Caco-2 (cell line): ENCODE results near the gene FARS2. TPM values are rescaled to one million over a fixed set of nuclear protein-coding genes. Genes with fewer than 3 reads are reported as not detected.

Source experiments
- BruUV-seq: library from RNA; stranded (reverse); fragments of 400-500 nt; replicated peaks from 2 replicates; lab custom pipeline; 2021; lab: Mats Ljungman, UMichigan
- CTCF ChIA-PET: fragments of 300-600 bp; sonication (Branson Sonifier 250); formaldehyde crosslinking; loops from one replicate; lab custom pipeline; 2022; ENCODE audit warnings: antibody characterized with exemption; lab: Charles Lee
- POLR2A ChIA-PET: fragments of 300-600 bp; sonication (Branson Sonifier 250); formaldehyde crosslinking; loops from one replicate; lab custom pipeline; 2022; ENCODE audit warnings: antibody characterized with exemption; lab: Charles Lee
- DNase-seq, 2 experiments: peaks; one replicate each; pipeline versions ENCODE4 v3.0.0 to v3.0.0-alpha.2; 2020 to 2022
- H3K27me3 ChIP-seq: replicated peaks from 2 replicates; pipeline ENCODE4 v1.6.0; 2011; ENCODE audit warnings: low read length; ENCODE audit not compliant: control insufficient read depth, insufficient read depth
- H3K36me3 ChIP-seq: 2 replicates; pipeline ENCODE4 v1.5.1; 2011; ENCODE audit warnings: low read length; ENCODE audit not compliant: control insufficient read depth, insufficient read depth
- H3K4me1 ChIP-seq: fragments of 250-450 bp; sonication (Bioruptor Pico); 2 replicates; pipeline ENCODE4 v1.5.1; 2020; ENCODE audit warnings: mild to moderate bottlenecking
- H3K4me3 ChIP-seq: 2 replicates; pipeline ENCODE4 v1.5.1; 2011; ENCODE audit warnings: low read depth, mild to moderate bottlenecking, control low read depth, low read length
- H3K9me3 ChIP-seq: fragments of 250-450 bp; sonication (Bioruptor Pico); 2 replicates; pipeline ENCODE4 v1.5.1; 2020; ENCODE audit warnings: mild to moderate bottlenecking, moderate library complexity
- H3K27ac Mint-ChIP-seq: one replicate; pipeline ENCODE4 v1.8.0; 2022; ENCODE audit warnings: mixed read lengths; ENCODE audit not compliant: unreplicated experiment
- H3K27me3 Mint-ChIP-seq: one replicate; pipeline ENCODE4 v1.8.0; 2022; ENCODE audit warnings: mixed read lengths; ENCODE audit not compliant: insufficient read depth, unreplicated experiment
- H3K36me3 Mint-ChIP-seq: one replicate; pipeline ENCODE4 v1.8.0; 2022; ENCODE audit warnings: mild to moderate bottlenecking, mixed read lengths; ENCODE audit not compliant: insufficient read depth, unreplicated experiment
- H3K4me1 Mint-ChIP-seq: one replicate; pipeline ENCODE4 v1.8.0; 2022; ENCODE audit warnings: low read depth, mixed read lengths; ENCODE audit not compliant: unreplicated experiment
- H3K4me3 Mint-ChIP-seq: one replicate; pipeline ENCODE4 v1.8.0; 2022; ENCODE audit warnings: mild to moderate bottlenecking, moderate library complexity, mixed read lengths; ENCODE audit not compliant: unreplicated experiment
- H3K9me3 Mint-ChIP-seq: one replicate; pipeline ENCODE4 v1.8.0; 2022; ENCODE audit warnings: mixed read lengths; ENCODE audit not compliant: unreplicated experiment
- intact Hi-C: fragments of 100-400 bp; cut with micrococcal nuclease; formaldehyde crosslinking; loops from one replicate; pipeline ENCODE4 v1.10.0; 2022; ENCODE audit not compliant: unreplicated experiment
- total RNA-seq: library from RNA; stranded (reverse); gene quantifications from 2 replicates; pipeline ENCODE4 v1.2.3, GENCODE V29; 2022
- TF ChIP-seq, protein P1 (sequence below), 2 experiments: fragments of 200-600 bp in 1 of 2; IDR thresholded peaks; 1 replicate in 1 of 2; 2 replicates in 1 of 2; pipeline versions ENCODE4 v1.5.1 to v1.8.0; 2011 to 2022; ENCODE audit warnings: antibody characterized with exemption in 1 of 2, control low read depth in 1 of 2, inconsistent platforms in 1 of 2, low read depth in 1 of 2, low read length in 1 of 2, mild to moderate bottlenecking in 1 of 2, moderate library complexity in 1 of 2; ENCODE audit not compliant: insufficient read depth in 1 of 2, severe bottlenecking in 1 of 2, unreplicated experiment in 1 of 2

FARS2 gene
- total RNA-seq, 1 experiment from 2014 or later: 15.4 TPM

DNA sequence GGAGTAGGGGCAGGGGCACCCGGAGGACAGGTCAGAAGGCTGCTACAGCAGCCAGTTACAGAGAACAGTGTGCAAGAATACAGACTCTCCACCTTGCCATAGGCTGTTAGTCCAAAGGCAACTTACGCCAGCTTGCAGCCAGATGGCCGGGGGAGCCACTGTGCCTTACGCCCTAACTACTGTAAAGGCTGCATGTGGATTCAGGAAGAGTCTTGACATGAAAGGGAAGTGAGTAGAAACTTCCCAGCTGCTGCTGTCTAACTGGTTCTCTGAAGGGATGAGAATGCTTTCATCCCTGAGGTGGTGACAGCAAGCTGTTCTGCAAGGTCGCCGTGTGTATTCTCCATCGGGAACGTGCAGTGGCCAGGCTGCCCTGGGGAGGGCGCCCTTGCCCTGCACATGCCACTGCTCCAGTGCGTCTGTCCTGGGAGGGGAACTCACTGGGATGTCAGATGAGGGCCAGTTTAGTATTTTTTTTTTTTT is 46.7 kb upstream of the FARS2 start:
- no peaks in the 10 kb centered on the region for H3K27me3 Mint-ChIP-seq
- H3K4me3 Mint-ChIP-seq: no peak overlapping the region
- intact Hi-C loops: loop anchor here (1.0 to 5.0 kb wide), 2 partner anchors 72 to 165 kb away; no protein-coding TSS in a partner anchor
- Histone ChIP-seq H3K4me3 (no peak overlapping the region), H3K36me3 (no peaks in the 10 kb centered on the region), H3K9me3 (no peaks in the 10 kb centered on the region), H3K27me3 (no peaks in the 10 kb centered on the region), H3K4me1 (no peaks in the 10 kb centered on the region)
- TF ChIP-seq, protein P1, sequence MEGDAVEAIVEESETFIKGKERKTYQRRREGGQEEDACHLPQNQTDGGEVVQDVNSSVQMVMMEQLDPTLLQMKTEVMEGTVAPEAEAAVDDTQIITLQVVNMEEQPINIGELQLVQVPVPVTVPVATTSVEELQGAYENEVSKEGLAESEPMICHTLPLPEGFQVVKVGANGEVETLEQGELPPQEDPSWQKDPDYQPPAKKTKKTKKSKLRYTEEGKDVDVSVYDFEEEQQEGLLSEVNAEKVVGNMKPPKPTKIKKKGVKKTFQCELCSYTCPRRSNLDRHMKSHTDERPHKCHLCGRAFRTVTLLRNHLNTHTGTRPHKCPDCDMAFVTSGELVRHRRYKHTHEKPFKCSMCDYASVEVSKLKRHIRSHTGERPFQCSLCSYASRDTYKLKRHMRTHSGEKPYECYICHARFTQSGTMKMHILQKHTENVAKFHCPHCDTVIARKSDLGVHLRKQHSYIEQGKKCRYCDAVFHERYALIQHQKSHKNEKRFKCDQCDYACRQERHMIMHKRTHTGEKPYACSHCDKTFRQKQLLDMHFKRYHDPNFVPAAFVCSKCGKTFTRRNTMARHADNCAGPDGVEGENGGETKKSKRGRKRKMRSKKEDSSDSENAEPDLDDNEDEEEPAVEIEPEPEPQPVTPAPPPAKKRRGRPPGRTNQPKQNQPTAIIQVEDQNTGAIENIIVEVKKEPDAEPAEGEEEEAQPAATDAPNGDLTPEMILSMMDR (IDR thresholded peaks at IDR 0.05; ENCODE audit: insufficient read depth in 1 of 2, low read depth in 1 of 2, low read length in 1 of 2, severe bottlenecking in 1 of 2, unreplicated experiment in 1 of 2): peak; percentile 57 to 60
- H3K27ac Mint-ChIP-seq: no peak overlapping the region
- H3K36me3 Mint-ChIP-seq: peaks cover 11% of the 10 kb centered on the region
- H3K9me3 Mint-ChIP-seq: no peaks in the 10 kb centered on the region
- ChIA-PET CTCF (interaction anchor here (1.8 to 2.9 kb wide), 2 partner anchors 9 to 71 kb away, joined by 8 to 12 read pairs; no protein-coding TSS in a partner anchor), POLR2A (no interaction called here)
- H3K4me1 Mint-ChIP-seq: no peaks in the 10 kb centered on the region
- DNase-seq: peak in 1 of 2 experiments; percentile 68
- BruUV-seq: no TSS peak

- H3K4me1 ChIP-seq: no peaks in the 10 kb centered on the region
- CTCF ChIA-PET: interaction anchor here (1.8 to 2.9 kb wide), 2 partner anchors 9 to 72 kb away, joined by 8 to 12 read pairs; no protein-coding TSS in a partner anchor
- no TSS peak for BruUV-seq
- DNase-seq: no peak
- no peaks in the 10 kb centered on the region for H3K36me3 ChIP-seq
- peaks cover 11% of the 10 kb centered on the region for H3K36me3 Mint-ChIP-seq
- no peak overlapping the region for H3K27ac Mint-ChIP-seq
- no peaks in the 10 kb centered on the region for H3K9me3 ChIP-seq
- POLR2A ChIA-PET: no interaction called here
- H3K27me3 ChIP-seq: no peaks in the 10 kb centered on the region
- H3K9me3 Mint-ChIP-seq: no peaks in the 10 kb centered on the region
- intact Hi-C loops: loop anchor here (1.0 kb wide), 1 partner anchor 164 kb away; no protein-coding TSS in a partner anchor
- H3K4me1 Mint-ChIP-seq: no peaks in the 10 kb centered on the region
- no peak overlapping the region for H3K4me3 ChIP-seq
- no peaks in the 10 kb centered on the region for H3K27me3 Mint-ChIP-seq
- no peak overlapping the region for H3K4me3 Mint-ChIP-seq
- TF ChIP-seq, protein P1 (IDR thresholded peaks at IDR 0.05; ENCODE audit: insufficient read depth in 1 of 2, low read depth in 1 of 2, low read length in 1 of 2, severe bottlenecking in 1 of 2, unreplicated experiment in 1 of 2): no peak
These were observed 46.2 kb upstream of the FARS2 start for GRCh38 chr6:5215159-5215558.

GRCh38 chr6:5215799-5216198 is 45.5 kb upstream of the FARS2 start:
- Histone ChIP-seq H3K4me3 (no peak overlapping the region), H3K27me3 (no peaks in the 10 kb centered on the region), H3K36me3 (no peaks in the 10 kb centered on the region), H3K4me1 (no peaks in the 10 kb centered on the region), H3K9me3 (no peaks in the 10 kb centered on the region)
- no peaks in the 10 kb centered on the region for H3K9me3 Mint-ChIP-seq
- CTCF ChIA-PET: interaction anchor here (1.8 kb wide), 1 partner anchor 10 kb away, joined by 8 read pairs; no protein-coding TSS in a partner anchor
- H3K27me3 Mint-ChIP-seq: no peaks in the 10 kb centered on the region
- POLR2A ChIA-PET: no interaction called here
- H3K4me3 Mint-ChIP-seq: no peak overlapping the region
- H3K36me3 Mint-ChIP-seq: peaks cover 11% of the 10 kb centered on the region
- BruUV-seq: no TSS peak
- no peak for DNase-seq
- H3K27ac Mint-ChIP-seq: no peak overlapping the region
- TF ChIP-seq, protein P1 (IDR thresholded peaks at IDR 0.05; ENCODE audit: insufficient read depth in 1 of 2, low read depth in 1 of 2, low read length in 1 of 2, severe bottlenecking in 1 of 2, unreplicated experiment in 1 of 2): no peak
- no peaks in the 10 kb centered on the region for H3K4me1 Mint-ChIP-seq
- intact Hi-C loops: loop anchor here (1.0 kb wide), 1 partner anchor 164 kb away; no protein-coding TSS in a partner anchor
